K562 (cell line): ENCODE results near the gene ADAMTS7. TPM values are rescaled to one million over a fixed set of nuclear protein-coding genes. Genes with fewer than 3 reads are reported as not detected.

Source experiments
- ATAC-seq: fragments of 200-7000 bp; cut with Tn5 transposase; 3 replicates; pipeline ENCODE4 v1.9.1; 2020; ENCODE audit warnings: moderate library complexity
- BruUV-seq: library from RNA; stranded (reverse); fragments of 400-500 nt; replicated peaks from 2 replicates; lab custom pipeline; 2021; lab: Mats Ljungman, UMichigan
- CTCF ChIA-PET: fragments of 300-600 bp; formaldehyde crosslinking; extraction: SDS; loops from one replicate; lab custom pipeline; 2021; ENCODE audit warnings: low intra/inter-chr PET ratio; lab: Yijun Ruan, JAX
- POLR2A ChIA-PET: fragments of 300-600, 350-650 bp; sonication (Branson Sonifier 250); formaldehyde crosslinking; extraction: SDS; loops from one replicate; lab custom pipeline; 2021; ENCODE audit warnings: antibody characterized with exemption, inconsistent platforms; lab: Yijun Ruan, JAX
- DNase-seq, 4 experiments: peaks; one replicate each; pipeline versions ENCODE4 v3.0.0 to v3.0.0-alpha.2; 2011 to 2018; ENCODE audit warnings: low spot score in 3 of 4, mixed read lengths in 3 of 4; ENCODE audit errors: extremely low read depth in 1 of 4
- FAIRE-seq: peaks from 2 replicates; lab custom pipeline; 2011; peaks lifted over from hg19 to GRCh38; lab: Jason Lieb, UNC
- H2AFZ ChIP-seq: 2 replicates; pipeline ENCODE4 v1.6.0; 2011; ENCODE audit warnings: low read depth, low read length, control low read depth, inconsistent platforms
- H3K27ac ChIP-seq: fragments of 200-600 bp; 3 replicates; pipeline ENCODE4 v1.8.0; 2011; ENCODE audit warnings: low read depth, mild to moderate bottlenecking, control low read depth, inconsistent platforms, low read length, moderate library complexity, mixed read lengths; ENCODE audit errors: extremely low read depth
- H3K27me3 ChIP-seq, 2 experiments: fragments of 300-600 bp in 1 of 2; 2 replicates in 1 of 2; 3 replicates in 1 of 2; pipeline versions ENCODE4 v1.6.0 to v1.8.0; 2011; ENCODE audit warnings: inconsistent platforms in 2 of 2, low read length in 2 of 2, mild to moderate bottlenecking in 1 of 2, mixed read lengths in 1 of 2, moderate library complexity in 1 of 2; ENCODE audit not compliant: control insufficient read depth in 2 of 2, insufficient read depth in 2 of 2
- H3K36me3 ChIP-seq: fragments of 300-600 bp; 3 replicates; pipeline ENCODE4 v1.8.0; 2011; ENCODE audit warnings: mild to moderate bottlenecking, low read length, inconsistent platforms; ENCODE audit not compliant: control insufficient read depth, insufficient read depth
- H3K4me1 ChIP-seq, 2 experiments: fragments of 200-600 bp in 1 of 2; replicated peaks in 1 of 2; 2 replicates in 1 of 2; 3 replicates in 1 of 2; pipeline versions ENCODE4 v1.5.1 to v1.8.0; 2011; ENCODE audit warnings: inconsistent platforms in 2 of 2, low read length in 2 of 2, mild to moderate bottlenecking in 1 of 2, mixed read lengths in 1 of 2, moderate library complexity in 1 of 2; ENCODE audit not compliant: control insufficient read depth in 2 of 2, insufficient read depth in 2 of 2
- H3K4me2 ChIP-seq: 2 replicates; pipeline ENCODE4 v1.6.1; 2011; ENCODE audit warnings: low read length, control low read depth, inconsistent platforms, mixed read lengths; ENCODE audit not compliant: insufficient read depth
- H3K4me3 ChIP-seq: fragments of 200-600 bp; sonication (generic), shearing (Covaris generic); 2 replicates; pipeline ENCODE4 v1.5.1; 2016; ENCODE audit warnings: control low read depth, inconsistent platforms
- H3K79me2 ChIP-seq: fragments of 200-600 bp; 3 replicates; pipeline ENCODE4 v1.8.0; 2011; ENCODE audit warnings: low read length, inconsistent platforms; ENCODE audit not compliant: control insufficient read depth, insufficient read depth
- H3K9ac ChIP-seq, 2 experiments: 2 replicates each; pipeline versions ENCODE4 v1.6.0 to v1.6.1; 2011; ENCODE audit warnings: low read depth in 2 of 2, low read length in 2 of 2, control low read depth in 1 of 2, inconsistent platforms in 1 of 2, mild to moderate bottlenecking in 1 of 2, mixed read lengths in 1 of 2; ENCODE audit not compliant: insufficient read depth in 1 of 2
- H3K9me1 ChIP-seq: one replicate; pipeline ENCODE4 v1.6.0; 2011; ENCODE audit warnings: inconsistent platforms, mild to moderate bottlenecking, low read length, moderate library complexity; ENCODE audit not compliant: control insufficient read depth, insufficient read depth
- H3K9me3 ChIP-seq: replicated peaks from 2 replicates; pipeline ENCODE4 v1.5.1; 2011; ENCODE audit warnings: low read depth, low read length, inconsistent platforms; ENCODE audit not compliant: control insufficient read depth, insufficient read depth
- H4K20me1 ChIP-seq: replicated peaks from 2 replicates; pipeline ENCODE4 v1.6.1; 2011; ENCODE audit warnings: low read length, inconsistent platforms, mixed read lengths; ENCODE audit not compliant: control insufficient read depth, insufficient read depth
- FOS ChIP-seq: IDR thresholded peaks from 3 replicates; pipeline ENCODE4 v1.6.1; 2011; ENCODE audit not compliant: insufficient read length; ENCODE audit errors: extremely low read depth
- HIVEP1 ChIP-seq: fragments of 250-450 bp; sonication (Bioruptor Pico); IDR thresholded peaks from 2 replicates; pipeline ENCODE4 v1.4.0; 2020; ENCODE audit warnings: mild to moderate bottlenecking
- MIER1 ChIP-seq: fragments of 450-650 bp; IDR thresholded peaks from 2 replicates; pipeline ENCODE4 v1.6.1; 2016; ENCODE audit warnings: antibody characterized with exemption, mild to moderate bottlenecking, low read depth
- NCOA2 ChIP-seq, 2 experiments: fragments of 450-650 bp; IDR thresholded peaks; 2 replicates each; pipeline ENCODE4 v1.6.1; 2018; ENCODE audit warnings: mild to moderate bottlenecking in 2 of 2, moderate library complexity in 1 of 2; ENCODE audit not compliant: partially characterized antibody in 2 of 2
- NR1H2 ChIP-seq: sonication (generic); formaldehyde crosslinking; IDR thresholded peaks from 2 replicates; pipeline ENCODE4 v1.4.0; 2020; ENCODE audit warnings: mild to moderate bottlenecking, missing genetic modification reagents
- POLR2B ChIP-seq: fragments of 450-650 bp; IDR thresholded peaks from 2 replicates; pipeline ENCODE4 v1.6.1; 2018; ENCODE audit warnings: low read depth; ENCODE audit not compliant: partially characterized antibody
- POU5F1 ChIP-seq: fragments of 150-350 bp; IDR thresholded peaks from 2 replicates; pipeline ENCODE4 v1.6.1; 2014; ENCODE audit warnings: borderline replicate concordance, low read length, low read depth, mild to moderate bottlenecking; ENCODE audit not compliant: partially characterized antibody
- PTTG1 ChIP-seq: fragments of 450-650 bp; IDR thresholded peaks from 2 replicates; pipeline ENCODE4 v1.6.1; 2016; ENCODE audit warnings: low read depth, mild to moderate bottlenecking, missing genetic modification characterization, missing compliant biosample characterization
- ZKSCAN8 ChIP-seq: fragments of 200-800 bp; sonication (Bioruptor generic); IDR thresholded peaks from 2 replicates; pipeline ENCODE4 v1.6.1; 2016; ENCODE audit warnings: missing genetic modification characterization, missing compliant biosample characterization
- ZNF212 ChIP-seq: fragments of 450-650 bp; formaldehyde crosslinking; IDR thresholded peaks from 2 replicates; pipeline ENCODE4 v1.4.0; 2020; ENCODE audit warnings: mild to moderate bottlenecking
- ZNF23 ChIP-seq: fragments of 250-450 bp; sonication (Bioruptor Pico); IDR thresholded peaks from 2 replicates; pipeline ENCODE4 v1.4.0; 2020; ENCODE audit warnings: mild to moderate bottlenecking
- whole genome bisulfite sequencing: fragments of 100-300 bp; shearing (Covaris generic); methylation state at CpG from one replicate; pipeline ENCODE4 v1.1.6; 2016; ENCODE audit warnings: low coverage, mixed read lengths; ENCODE audit not compliant: insufficient coverage; ENCODE audit errors: missing lambda C conversion rate; 5-methylcytosine and 5-hydroxymethylcytosine counted together
- in situ Hi-C: fragments of 300-500 bp; cut with MboI; formaldehyde crosslinking; loops from 4 replicates; pipeline ENCODE4 v1.15.0; 2018; ENCODE audit warnings: inconsistent platforms, mixed read lengths
- intact Hi-C: fragments of 100-400 bp; cut with micrococcal nuclease; formaldehyde crosslinking; loops from 2 replicates; pipeline ENCODE4 v1.14.2; 2022
- polyA plus RNA-seq, 8 experiments: library from polyadenylated mRNA; depleted of rRNA in 4 of 8; stranded (reverse) in 5 of 8; unstranded in 3 of 8; fragments of >200 nt; fragmentation: Nextera tagmentation in 2 of 8; fragmentation: Illumina TruSeq in 1 of 8; extraction: Ambion mirVana in 2 of 8; extraction: Trizol in 1 of 8; gene quantifications; 2 replicates each; pipeline versions ENCODE4 v1.2.1 to v1.2.3, GENCODE V29; 2011 to 2014; ENCODE audit warnings: inconsistent platforms in 1 of 8, missing spikeins in 1 of 8
- total RNA-seq, 7 experiments: library from RNA; depleted of rRNA in 6 of 7; stranded (reverse); fragments of >200 nt in 6 of 7; fragmentation: Illumina TruSeq in 2 of 7; extraction: Trizol in 2 of 7; gene quantifications; 2 replicates each; pipeline versions ENCODE4 v1.2.1 to v1.2.3, GENCODE V29; 2011 to 2021; ENCODE audit warnings: low replicate concordance in 1 of 7
- TF ChIP-seq, protein P1 (sequence below): sonication (generic); formaldehyde crosslinking; IDR thresholded peaks from 2 replicates; pipeline ENCODE4 v1.8.0; 2022; ENCODE audit warnings: mild to moderate bottlenecking, missing genetic modification reagents
- TF ChIP-seq, protein P2 (sequence below): sonication (generic); formaldehyde crosslinking; IDR thresholded peaks from 2 replicates; pipeline ENCODE4 v1.8.0; 2023; ENCODE audit warnings: mild to moderate bottlenecking, missing genetic modification reagents

Gene ADAMTS7
- total and polyA plus RNA-seq, 9 of the 15 experiments (the other 6 are each of a cell fraction or from before 2014, with no cell fraction given), result 0.05 to 0.07 TPM; not detected in 7

DNA sequence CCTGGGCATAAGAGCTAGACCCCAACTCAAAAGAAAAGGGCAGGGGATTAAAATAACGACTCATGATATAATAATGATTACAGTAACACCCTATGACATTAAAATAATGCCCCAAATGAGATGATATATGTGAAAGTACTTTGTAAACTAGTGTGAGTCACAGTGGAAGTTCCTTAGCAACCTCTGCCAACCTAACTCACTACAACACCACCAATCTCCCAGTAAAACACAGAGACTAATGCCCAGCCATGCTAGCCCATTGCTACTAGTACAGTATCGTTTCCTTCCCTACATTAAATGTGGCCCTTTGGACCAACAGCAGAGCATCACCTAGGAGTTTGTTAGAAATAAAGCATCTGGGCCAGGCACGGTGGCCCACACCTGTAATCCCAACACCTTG is 11.2 kb upstream of the ADAMTS7 start:
- H3K27ac ChIP-seq, result no peak overlapping the region
- BruUV-seq, result no TSS peak
- no peak for FAIRE-seq
- H3K9me1 ChIP-seq, result no peaks in the 10 kb centered on the region
- no peak overlapping the region for H3K4me2 ChIP-seq
- no peaks in the 10 kb centered on the region for H3K4me1 ChIP-seq
- no peak for ATAC-seq
- no peaks in the 10 kb centered on the region for H3K79me2 ChIP-seq
- H3K4me3 ChIP-seq, result no peak overlapping the region
- in situ Hi-C loops, result no loop called here
- H3K36me3 ChIP-seq, result no peaks in the 10 kb centered on the region
- peaks cover 13 to 19% of the 10 kb centered on the region in 2 experiments; a peak in 4 of 5 replicates for H3K27me3 ChIP-seq
- no peak overlapping the region for H2AFZ ChIP-seq
- TF ChIP-seq HIVEP1, result no peak
- TF ChIP-seq POLR2B, result no peak
- TF ChIP-seq ZNF212 (CRISPR knock-in tag), result no peak
- no peak for TF ChIP-seq MIER1
- no peak for TF ChIP-seq ZNF23
- no peak for TF ChIP-seq PTTG1
- TF ChIP-seq, protein P1, sequence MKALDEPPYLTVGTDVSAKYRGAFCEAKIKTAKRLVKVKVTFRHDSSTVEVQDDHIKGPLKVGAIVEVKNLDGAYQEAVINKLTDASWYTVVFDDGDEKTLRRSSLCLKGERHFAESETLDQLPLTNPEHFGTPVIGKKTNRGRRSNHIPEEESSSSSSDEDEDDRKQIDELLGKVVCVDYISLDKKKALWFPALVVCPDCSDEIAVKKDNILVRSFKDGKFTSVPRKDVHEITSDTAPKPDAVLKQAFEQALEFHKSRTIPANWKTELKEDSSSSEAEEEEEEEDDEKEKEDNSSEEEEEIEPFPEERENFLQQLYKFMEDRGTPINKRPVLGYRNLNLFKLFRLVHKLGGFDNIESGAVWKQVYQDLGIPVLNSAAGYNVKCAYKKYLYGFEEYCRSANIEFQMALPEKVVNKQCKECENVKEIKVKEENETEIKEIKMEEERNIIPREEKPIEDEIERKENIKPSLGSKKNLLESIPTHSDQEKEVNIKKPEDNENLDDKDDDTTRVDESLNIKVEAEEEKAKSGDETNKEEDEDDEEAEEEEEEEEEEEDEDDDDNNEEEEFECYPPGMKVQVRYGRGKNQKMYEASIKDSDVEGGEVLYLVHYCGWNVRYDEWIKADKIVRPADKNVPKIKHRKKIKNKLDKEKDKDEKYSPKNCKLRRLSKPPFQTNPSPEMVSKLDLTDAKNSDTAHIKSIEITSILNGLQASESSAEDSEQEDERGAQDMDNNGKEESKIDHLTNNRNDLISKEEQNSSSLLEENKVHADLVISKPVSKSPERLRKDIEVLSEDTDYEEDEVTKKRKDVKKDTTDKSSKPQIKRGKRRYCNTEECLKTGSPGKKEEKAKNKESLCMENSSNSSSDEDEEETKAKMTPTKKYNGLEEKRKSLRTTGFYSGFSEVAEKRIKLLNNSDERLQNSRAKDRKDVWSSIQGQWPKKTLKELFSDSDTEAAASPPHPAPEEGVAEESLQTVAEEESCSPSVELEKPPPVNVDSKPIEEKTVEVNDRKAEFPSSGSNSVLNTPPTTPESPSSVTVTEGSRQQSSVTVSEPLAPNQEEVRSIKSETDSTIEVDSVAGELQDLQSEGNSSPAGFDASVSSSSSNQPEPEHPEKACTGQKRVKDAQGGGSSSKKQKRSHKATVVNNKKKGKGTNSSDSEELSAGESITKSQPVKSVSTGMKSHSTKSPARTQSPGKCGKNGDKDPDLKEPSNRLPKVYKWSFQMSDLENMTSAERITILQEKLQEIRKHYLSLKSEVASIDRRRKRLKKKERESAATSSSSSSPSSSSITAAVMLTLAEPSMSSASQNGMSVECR (CRISPR knock-in tag), result no peak
- TF ChIP-seq ZKSCAN8 (CRISPR knock-in tag), result no peak
- TF ChIP-seq FOS, result no peak
- TF ChIP-seq, protein P2, sequence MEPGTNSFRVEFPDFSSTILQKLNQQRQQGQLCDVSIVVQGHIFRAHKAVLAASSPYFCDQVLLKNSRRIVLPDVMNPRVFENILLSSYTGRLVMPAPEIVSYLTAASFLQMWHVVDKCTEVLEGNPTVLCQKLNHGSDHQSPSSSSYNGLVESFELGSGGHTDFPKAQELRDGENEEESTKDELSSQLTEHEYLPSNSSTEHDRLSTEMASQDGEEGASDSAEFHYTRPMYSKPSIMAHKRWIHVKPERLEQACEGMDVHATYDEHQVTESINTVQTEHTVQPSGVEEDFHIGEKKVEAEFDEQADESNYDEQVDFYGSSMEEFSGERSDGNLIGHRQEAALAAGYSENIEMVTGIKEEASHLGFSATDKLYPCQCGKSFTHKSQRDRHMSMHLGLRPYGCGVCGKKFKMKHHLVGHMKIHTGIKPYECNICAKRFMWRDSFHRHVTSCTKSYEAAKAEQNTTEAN, result no peak
- no peak for TF ChIP-seq POU5F1
- TF ChIP-seq NCOA2 (IDR thresholded peaks at IDR 0.05; ENCODE audit: partially characterized antibody in 2 of 2), result no peak
- no peak for TF ChIP-seq NR1H2 (CRISPR knock-in tag)
- intact Hi-C loops, result no loop called here
- CTCF ChIA-PET, result no interaction called here
- DNase-seq, result no peak
- H3K9me3 ChIP-seq, result no peaks in the 10 kb centered on the region
- POLR2A ChIA-PET, result no interaction called here
- H3K9ac ChIP-seq, result no peak overlapping the region
- 3% methylated on average over 3 of the region's 3 CpGs for WGBS
- no peaks in the 10 kb centered on the region for H4K20me1 ChIP-seq
